Activated B cell treated with CpG ODN at 0.5 μM for 24 hours (primary cell): Measurements from ENCODE around the gene RHOBTB3. TPM values are rescaled to one million over a fixed set of nuclear protein-coding genes. Genes with fewer than 3 reads are reported as not detected.
A peak's percentile ranks its signal among the peaks of the same experiment; 100 is the strongest.

ENCODE experiments used
- ATAC-seq: fragments of 200-7000 bp; cut with Tn5 transposase; one replicate; pipeline ENCODE4 v1.10.0; 2021; ENCODE audit warnings: low read depth, mild to moderate bottlenecking, moderate library complexity
- CTCF ChIA-PET: fragments of 350-600 bp; sonication (Branson Sonifier 250); formaldehyde crosslinking; loops from one replicate; lab custom pipeline; 2021; ENCODE audit warnings: antibody characterized with exemption; lab: Charles Lee
- POLR2A ChIA-PET: fragments of 350-600 bp; sonication (Branson Sonifier 250); formaldehyde crosslinking; loops from one replicate; lab custom pipeline; 2021; ENCODE audit warnings: antibody characterized with exemption; lab: Charles Lee
- DNase-seq: peaks from one replicate; pipeline ENCODE4 v3.0.0; 2022
- H3K27ac Mint-ChIP-seq: one replicate; pipeline ENCODE4 v1.8.0; 2020; ENCODE audit warnings: mixed read lengths
- H3K27me3 Mint-ChIP-seq: one replicate; pipeline ENCODE4 v1.8.0; 2021; ENCODE audit warnings: mixed read lengths
- H3K36me3 Mint-ChIP-seq: one replicate; pipeline ENCODE4 v1.8.0; 2021; ENCODE audit warnings: low read depth, mixed read lengths
- H3K4me1 Mint-ChIP-seq: one replicate; pipeline ENCODE4 v1.8.0; 2021; ENCODE audit warnings: mixed read lengths
- H3K4me3 Mint-ChIP-seq: one replicate; pipeline ENCODE4 v1.8.0; 2020; ENCODE audit warnings: mild to moderate bottlenecking, mixed read lengths
- H3K9me3 Mint-ChIP-seq: one replicate; pipeline ENCODE4 v1.8.0; 2020; ENCODE audit warnings: mixed read lengths
- CTCF ChIP-seq: fragments of 200-600 bp; IDR thresholded peaks from one replicate; pipeline ENCODE4 v1.8.0; 2022; ENCODE audit warnings: antibody characterized with exemption, mild to moderate bottlenecking
- intact Hi-C: fragments of 100-400 bp; cut with micrococcal nuclease; formaldehyde crosslinking; loops from one replicate; pipeline ENCODE4 v1.15.1; 2024
- total RNA-seq: library from RNA; stranded (reverse); gene quantifications from 2 replicates; pipeline ENCODE4 v1.2.3, GENCODE V29; 2022

RHOBTB3 gene
- 3.3 and 5.0 TPM in 2 replicates for total RNA-seq

- ChIA-PET CTCF (interaction anchor here (1.4 to 1.8 kb wide), 4 partner anchors 29 to 115 kb away, joined by 4 to 12 read pairs (median 6); partner anchors contain the start of gene RFESD), POLR2A (interaction anchor here (0.7 to 1.6 kb wide), 5 partner anchors 29 to 230 kb away, joined by 3 to 6 read pairs (median 5); partner anchors contain the start of gene RFESD)
- H3K4me1 Mint-ChIP-seq: peaks cover 34% of the 10 kb centered on the region
- TF ChIP-seq CTCF: no peak
- ATAC-seq (peak; percentile 73), DNase-seq (peak; percentile 52)
- no peaks in the 10 kb centered on the region for H3K9me3 Mint-ChIP-seq
- intact Hi-C loops: loop anchor here (1.0 to 2.0 kb wide), 5 partner anchors 8 to 176 kb away; partner anchors contain the start of genes ARSK and RFESD
- peak within 1 kb of the TSS; percentile 87 for H3K4me3 Mint-ChIP-seq
- no peaks in the 10 kb centered on the region for H3K36me3 Mint-ChIP-seq
- H3K27me3 Mint-ChIP-seq: peaks cover 18% of the 10 kb centered on the region
- H3K27ac Mint-ChIP-seq: peak within 1 kb of the TSS; percentile 61
Measured at GRCh38 chr5:95730730-95731570, at the start of gene RHOBTB3. RHOBTB3 (plus strand) TSS chr5:95731336; CDS start chr5:95731683, 347 bp downstream.

GRCh38 chr5:95682891-95683290, 48.2 kb upstream of the RHOBTB3 start, which contains the start of gene SPATA9:
SPATA9 (minus strand) TSS chr5:95682991; CDS start chr5:95682854, 137 bp downstream.
- DNase-seq (no peak), ATAC-seq (no peak)
- ChIA-PET POLR2A (no interaction called here), CTCF (no interaction called here)
- Mint-ChIP-seq H3K27me3 (peaks cover 5% of the 10 kb centered on the region), H3K4me1 (no peaks in the 10 kb centered on the region), H3K9me3 (no peaks in the 10 kb centered on the region), H3K27ac (no peak within 1 kb of the TSS), H3K36me3 (no peaks in the 10 kb centered on the region), H3K4me3 (no peak within 1 kb of the TSS)
- no peak for TF ChIP-seq CTCF
- intact Hi-C loops: no loop called here

GRCh38 chr5:95684361-95684760, 46.8 kb upstream of the RHOBTB3 start:
- Mint-ChIP-seq H3K36me3 (no peaks in the 10 kb centered on the region), H3K9me3 (no peaks in the 10 kb centered on the region), H3K4me3 (no peak overlapping the region), H3K4me1 (no peaks in the 10 kb centered on the region), H3K27ac (no peak overlapping the region), H3K27me3 (peaks cover 5% of the 10 kb centered on the region)
- DNase-seq (no peak), ATAC-seq (no peak)
- intact Hi-C loops: no loop called here
- ChIA-PET CTCF (no interaction called here), POLR2A (no interaction called here)
- TF ChIP-seq CTCF: no peak

GRCh38 chr5:95686651-95687050, 44.5 kb upstream of the RHOBTB3 start:
- ChIA-PET POLR2A (no interaction called here), CTCF (no interaction called here)
- ATAC-seq (no peak), DNase-seq (no peak)
- H3K9me3 Mint-ChIP-seq: no peaks in the 10 kb centered on the region
- H3K36me3 Mint-ChIP-seq: no peaks in the 10 kb centered on the region
- no peak for TF ChIP-seq CTCF
- H3K27me3 Mint-ChIP-seq: peaks cover 4% of the 10 kb centered on the region
- intact Hi-C loops: no loop called here
- H3K4me1 Mint-ChIP-seq: no peaks in the 10 kb centered on the region
- H3K27ac Mint-ChIP-seq: no peak overlapping the region
- no peak overlapping the region for H3K4me3 Mint-ChIP-seq

- no peaks in the 10 kb centered on the region for H3K36me3 Mint-ChIP-seq
- DNase-seq (no peak), ATAC-seq (no peak)
- TF ChIP-seq CTCF: no peak
- H3K9me3 Mint-ChIP-seq: no peaks in the 10 kb centered on the region
- no peak overlapping the region for H3K4me3 Mint-ChIP-seq
- POLR2A ChIA-PET: no interaction called here
- no peaks in the 10 kb centered on the region for H3K4me1 Mint-ChIP-seq
- CTCF ChIA-PET: no interaction called here
- H3K27me3 Mint-ChIP-seq: no peaks in the 10 kb centered on the region
- intact Hi-C loops: no loop called here
- H3K27ac Mint-ChIP-seq: no peak overlapping the region
Measured at GRCh38 chr5:95689680-95690079, 41.5 kb upstream of the RHOBTB3 start.
